Lung (tissue), 12 donors: Measurements from ENCODE around the gene CHRNB4. TPM values are rescaled to one million over a fixed set of nuclear protein-coding genes. Genes with fewer than 3 reads are reported as not detected.

Experiments used
- ATAC-seq: fragments of 200-7000 bp; cut with Tn5 transposase; one replicate; pipeline ENCODE4 v1.9.1; 2020; ENCODE audit warnings: moderate number of reproducible peaks; ENCODE audit not compliant: insufficient read depth, low FRiP score
- DNase-seq, 3 donors: peaks; one replicate each; pipeline ENCODE4 v3.0.0-alpha.2; 2013 to 2017
- H3K27ac ChIP-seq, 2 donors: one replicate each; pipeline ENCODE4 v1.5.1; 2013; ENCODE audit warnings: mild to moderate bottlenecking in 2 of 2, moderate library complexity in 2 of 2, control low read depth in 1 of 2, inconsistent platforms in 1 of 2, low read depth in 1 of 2, low read length in 1 of 2
- H3K27me3 ChIP-seq, 3 donors: one replicate each; pipeline ENCODE4 v1.5.1; 2013; ENCODE audit warnings: low read length in 2 of 3; ENCODE audit not compliant: control insufficient read depth in 3 of 3, insufficient read depth in 3 of 3
- H3K36me3 ChIP-seq, 4 donors: one replicate each; pipeline ENCODE4 v1.5.1; 2013; ENCODE audit warnings: low read length in 4 of 4, mild to moderate bottlenecking in 1 of 4, moderate library complexity in 1 of 4; ENCODE audit not compliant: control insufficient read depth in 4 of 4, insufficient read depth in 4 of 4
- H3K4me1 ChIP-seq, 5 donors: one replicate each; pipeline ENCODE4 v1.5.1; 2013; ENCODE audit warnings: low read length in 5 of 5, mild to moderate bottlenecking in 2 of 5, moderate library complexity in 1 of 5; ENCODE audit not compliant: control insufficient read depth in 5 of 5, insufficient read depth in 5 of 5
- H3K4me3 ChIP-seq: one replicate; pipeline ENCODE4 v1.5.1; 2013; ENCODE audit warnings: mild to moderate bottlenecking, control low read depth, moderate library complexity
- H3K9ac ChIP-seq, 2 donors: one replicate each; pipeline ENCODE4 v1.5.1; 2013; ENCODE audit warnings: low read length in 2 of 2, control low read depth in 1 of 2; ENCODE audit not compliant: insufficient read depth in 1 of 2
- H3K9me3 ChIP-seq, 4 donors: one replicate each; pipeline ENCODE4 v1.5.1; 2013; ENCODE audit warnings: low read length in 3 of 4, mild to moderate bottlenecking in 1 of 4, moderate library complexity in 1 of 4; ENCODE audit not compliant: control insufficient read depth in 4 of 4, insufficient read depth in 3 of 4
- CTCF ChIP-seq: IDR thresholded peaks from 2 replicates; pipeline ENCODE4 v1.5.1; 2012; ENCODE audit warnings: mild to moderate bottlenecking; ENCODE audit errors: control extremely low read depth, extremely low read depth
- WGBS, 2 donors: extraction: QIAGEN DNeasy Blood & Tissue Kit; methylation state at CpG; one replicate each; pipeline ENCODE4 v1.1.7; 2013; 5-methylcytosine and 5-hydroxymethylcytosine counted together
- polyA plus RNA-seq, 2 donors: library from polyadenylated mRNA; stranded (reverse); fragments of 200-250 nt; gene quantifications; one replicate each; pipeline ENCODE4 v1.2.1, GENCODE V29; 2013
- total RNA-seq, 2 donors: library from RNA; depleted of rRNA in 1 of 2; stranded (reverse); fragments of >200 nt in 1 of 2; gene quantifications; one replicate each; pipeline ENCODE4 v1.2.1, GENCODE V29; 2014 to 2021
- donor health status: control.
- donor health status: control.
- donor health status: Bipolar disorder and iron deficiency.
- donor health status: healthy.
- donor health status: DM: yes; HTN: yes; CAD: no.

Gene CHRNB4
- total and polyA plus RNA-seq, 4 donors: 0.05 TPM; not detected in 3

GRCh38 chr15:78682004-78682651, 41.1 kb upstream of the CHRNB4 start:
- 50 to 61% methylated on average over 5 of the region's 5 CpGs for WGBS, 2 donors
- H3K27me3 ChIP-seq: no peaks in the 10 kb centered on the region
- ATAC-seq: no peak
- H3K9ac ChIP-seq: no peak overlapping the region
- no peak for TF ChIP-seq CTCF
- no peak overlapping the region for H3K4me3 ChIP-seq
- no peak overlapping the region for H3K27ac ChIP-seq
- H3K9me3 ChIP-seq: peaks cover 0 to 1% (median 0%) of the 10 kb centered on the region in 4 donors
- DNase-seq: no peak
- H3K4me1 ChIP-seq: peaks cover 0 to 25% (median 11%) of the 10 kb centered on the region in 5 donors
- no peaks in the 10 kb centered on the region for H3K36me3 ChIP-seq

- H3K27me3 ChIP-seq: no peaks in the 10 kb centered on the region
- H3K4me3 ChIP-seq: no peak overlapping the region
- H3K9me3 ChIP-seq: peaks cover 0 to 1% (median 0%) of the 10 kb centered on the region in 4 donors
- WGBS, 2 donors: 68 to 74% methylated on average over 8 of the region's 8 CpGs
- H3K36me3 ChIP-seq: no peaks in the 10 kb centered on the region
- H3K9ac ChIP-seq: no peak overlapping the region
- DNase-seq (no peak), ATAC-seq (no peak)
- peaks cover 0 to 18% (median 6%) of the 10 kb centered on the region in 5 donors for H3K4me1 ChIP-seq
- H3K27ac ChIP-seq: no peak overlapping the region
- TF ChIP-seq CTCF: no peak
These were observed 40.4 kb upstream of the CHRNB4 start for GRCh38 chr15:78681281-78682003.

GRCh38 chr15:78680431-78681075, 39.5 kb upstream of the CHRNB4 start:
- no peak for TF ChIP-seq CTCF
- Histone ChIP-seq H3K27ac (no peak overlapping the region), H3K27me3 (no peaks in the 10 kb centered on the region), H3K4me3 (no peak overlapping the region), H3K9me3 (peaks cover 0 to 1% (median 0%) of the 10 kb centered on the region in 4 donors), H3K36me3 (no peaks in the 10 kb centered on the region), H3K9ac (no peak overlapping the region), H3K4me1 (peaks cover 0 to 9% (median 0%) of the 10 kb centered on the region in 5 donors)
- 74 to 77% methylated on average over 10 of the region's 10 CpGs for WGBS, 2 donors
- DNase-seq (no peak), ATAC-seq (no peak)
